Left colon (tissue), 2 donors: ENCODE data around the gene TMEM143. TPM values are rescaled to one million over a fixed set of nuclear protein-coding genes. Genes with fewer than 3 reads are reported as not detected.
A peak's percentile ranks its signal among the peaks of the same experiment; 100 is the strongest.
"Not testable (repeated sequence)": the region's sequence is repeated elsewhere in the genome, so short reads cannot be mapped to it uniquely, and the experiment has no call there.

Source experiments
- ATAC-seq: fragments of 200-7000 bp; cut with Tn5 transposase; one replicate; pipeline ENCODE4 v1.9.1; 2020; ENCODE audit warnings: mild to moderate bottlenecking, moderate library complexity
- DNase-seq, 2 donors: peaks; one replicate each; pipeline ENCODE4 v3.0.0-alpha.2; 2020
- intact Hi-C, 2 donors: fragments of 100-400 bp; cut with DNase I in 1 of 2; cut with micrococcal nuclease in 1 of 2; formaldehyde crosslinking; loops; one replicate each; pipeline versions ENCODE4 v1.11.2 to v1.14.0; 2022; cut with DNase I, micrococcal nuclease
- total RNA-seq, 2 donors: library from RNA; stranded (reverse); fragmentation: NEBNext Ultra II Directional; extraction: Animal tissue kit (Norgen Biotek cat#: 25700); gene quantifications; one replicate each; pipeline ENCODE4 v1.2.1, GENCODE V29; 2021
- donor health status: DM: no; HTN: no; CAD: no.
- donor health status: DM: yes; HTN: yes; CAD: no.

TMEM143 gene
- total RNA-seq, 2 donors from 2014 or later = 12.5 to 18.4 TPM

DNA sequence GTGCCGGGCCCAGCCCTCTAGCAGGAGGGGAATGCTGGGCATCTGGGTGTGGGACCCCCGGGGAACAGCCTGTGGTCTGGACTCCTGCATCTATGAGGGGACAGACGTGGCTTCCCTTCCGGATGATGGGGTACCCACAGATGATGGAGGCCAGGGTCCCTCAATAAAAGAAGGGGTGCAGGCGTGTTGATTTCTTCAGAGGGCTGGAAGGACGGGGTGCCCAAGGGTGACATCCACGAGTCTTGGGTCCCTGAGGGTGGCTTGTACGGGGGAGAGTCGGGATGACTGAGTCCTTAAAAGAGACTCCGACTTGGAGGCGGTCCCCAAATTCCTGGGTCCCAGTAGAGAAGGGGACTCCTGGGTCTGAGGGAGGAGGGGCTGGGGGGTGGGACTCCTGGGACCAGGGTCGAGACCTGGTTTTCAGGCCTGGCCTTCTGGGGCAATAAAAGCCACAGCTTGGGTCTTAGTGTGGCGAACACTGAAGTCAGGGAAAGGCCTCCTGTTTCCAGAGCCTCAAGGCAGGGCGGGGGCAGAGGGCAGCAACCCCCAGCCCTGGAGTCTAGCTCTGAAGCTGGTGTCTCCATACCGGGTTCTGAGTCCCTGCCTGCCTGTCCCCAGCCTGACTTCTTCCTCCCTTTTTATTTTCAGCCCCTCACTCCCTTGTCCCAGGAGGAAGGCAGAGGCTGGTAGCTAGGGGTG is 29.3 kb upstream of the TMEM143 start:
- ATAC-seq (no peak), DNase-seq (no peak)
- intact Hi-C loops = no loop called here

DNA sequence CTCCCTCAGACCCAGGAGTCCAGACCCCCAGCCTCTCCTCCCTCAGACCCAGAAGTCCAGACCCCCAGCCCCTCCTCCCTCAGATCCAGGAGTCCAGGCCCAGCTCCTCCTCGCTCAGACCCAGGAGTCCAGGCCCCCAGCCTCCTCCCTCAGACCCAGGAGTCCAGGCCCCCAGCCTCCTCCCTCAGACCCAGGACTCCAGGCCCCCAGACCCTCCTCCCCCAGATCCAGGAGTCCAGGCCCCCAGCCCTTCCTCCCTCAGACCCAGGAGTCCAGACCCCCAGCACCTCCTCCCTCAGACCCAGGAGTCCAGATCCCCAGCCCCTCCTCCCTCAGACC is 28.2 kb upstream of the TMEM143 start:
- intact Hi-C loops, ATAC-seq, DNase-seq: not testable (repeated sequence)

DNA sequence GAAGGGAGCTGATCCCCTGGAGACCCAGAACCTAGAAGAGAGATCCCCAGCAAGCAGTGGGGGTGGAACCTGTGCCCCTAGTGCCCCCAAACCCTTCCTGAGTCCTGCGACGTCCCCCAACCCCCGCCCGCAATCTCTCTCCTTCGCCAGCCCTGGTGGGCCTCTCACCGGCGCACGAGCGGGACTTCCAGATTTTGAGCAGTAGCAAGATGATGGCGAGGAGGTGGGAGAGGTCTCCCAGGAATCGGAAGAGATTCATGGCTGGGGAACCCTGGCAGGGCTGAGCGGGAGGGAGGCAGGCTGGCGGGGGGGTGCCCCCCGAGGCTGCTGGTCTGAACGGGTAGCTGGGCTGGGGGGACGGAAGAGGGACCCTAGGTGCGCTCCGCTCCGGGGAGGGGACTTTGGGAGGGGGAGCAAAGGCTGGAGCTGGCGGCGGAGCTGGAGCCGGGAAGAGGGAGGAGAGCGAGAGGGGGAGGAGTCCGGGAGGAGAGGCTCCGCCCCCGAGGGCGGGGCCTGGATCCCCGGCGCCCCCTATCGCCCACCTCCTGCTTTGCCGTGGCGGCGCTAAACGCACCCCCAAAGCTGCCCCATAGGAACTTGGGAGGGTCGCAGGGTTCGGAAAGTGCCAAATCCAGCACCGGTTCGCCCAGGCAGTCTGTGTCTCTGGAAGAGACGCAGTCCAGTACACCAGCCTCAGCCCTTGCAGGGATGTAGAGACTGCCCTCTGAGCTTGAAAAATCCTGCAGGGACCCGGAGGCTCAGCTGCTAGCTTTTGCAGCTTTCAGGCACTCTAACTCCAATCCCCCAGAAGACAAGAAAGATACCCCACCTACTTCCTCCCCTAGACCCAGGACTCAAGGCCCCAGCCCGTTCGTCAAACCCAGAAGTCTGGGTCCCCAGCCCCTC is 27.6 kb upstream of the TMEM143 start, which contains the start of gene KDELR1:
Gene KDELR1 (minus strand): TSS at position 452 of the 906 bp plus-strand sequence. CDS start 193 bp downstream, at position 259.
- ATAC-seq (peak; percentile 89), DNase-seq (peak; percentile 77 to 79)
- intact Hi-C loops = no loop called here

DNA sequence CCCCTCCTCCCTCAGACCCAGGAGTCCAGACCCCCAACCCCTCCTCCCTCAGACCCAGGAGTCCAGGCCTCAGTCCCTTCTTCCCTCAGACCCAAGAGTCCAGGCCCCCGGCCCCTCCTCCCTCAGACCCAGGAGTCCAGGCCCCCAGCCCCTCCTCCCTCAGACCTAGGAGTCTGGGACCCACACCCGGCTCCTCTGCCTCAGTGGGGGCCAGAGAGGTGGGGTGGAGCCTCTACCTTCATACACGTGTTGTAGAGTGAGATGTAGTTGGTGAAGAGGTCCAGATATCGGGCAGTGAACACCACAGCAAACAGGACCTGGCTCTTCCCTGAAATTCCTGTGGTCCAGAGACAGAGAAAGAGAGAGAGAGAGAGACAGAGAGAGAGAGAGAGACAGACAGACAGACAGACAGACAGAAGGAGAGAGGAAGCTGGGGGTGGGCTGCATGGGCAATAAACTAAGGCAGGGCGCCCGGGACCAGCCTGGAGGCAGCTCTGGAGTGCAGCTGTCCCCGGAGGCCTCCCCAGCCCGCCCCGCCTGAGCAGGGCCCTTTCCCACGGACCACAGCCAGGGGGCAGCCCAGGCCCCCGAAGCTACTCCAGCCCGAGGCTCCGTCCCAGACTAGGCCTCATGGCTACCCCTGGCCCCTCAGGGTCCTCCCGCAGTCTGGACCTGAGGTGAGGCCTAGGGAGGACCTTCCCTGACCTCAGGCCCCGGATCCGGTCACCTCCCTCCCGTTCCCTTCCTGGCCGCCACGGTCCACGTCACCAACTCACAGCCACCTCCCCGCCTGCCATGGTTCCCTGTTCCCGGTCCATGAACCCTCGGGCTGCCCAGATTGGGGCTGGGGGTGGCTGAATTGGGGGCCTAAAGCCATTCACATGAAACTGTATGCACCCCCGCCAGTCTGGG is 26.7 kb upstream of the TMEM143 start:
- ATAC-seq = peak; percentile 78
- intact Hi-C loops = no loop called here
- DNase-seq = peak; percentile 64 to 75

DNA sequence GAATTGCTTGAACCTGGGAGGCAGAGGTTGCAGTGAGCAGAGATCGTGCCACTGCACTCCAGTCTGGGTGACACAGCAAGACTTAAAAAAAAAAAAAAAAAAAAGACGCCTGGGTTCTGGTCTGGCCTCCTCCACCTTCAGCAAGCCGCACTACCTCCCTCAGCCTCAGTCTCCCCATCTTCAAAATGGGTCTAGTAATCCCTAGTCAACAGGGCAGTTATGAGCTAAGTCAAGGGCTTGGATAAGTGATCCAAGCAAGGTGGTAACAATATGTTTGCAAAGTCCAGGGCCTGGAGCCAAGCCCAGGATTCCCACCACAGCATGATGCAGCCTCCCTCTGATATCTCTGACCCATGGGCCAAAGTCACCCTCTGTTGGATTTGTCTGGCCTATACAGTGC is 23.2 kb upstream of the TMEM143 start:
- ATAC-seq = no peak
- intact Hi-C loops = no loop called here
- DNase-seq = no peak

DNA sequence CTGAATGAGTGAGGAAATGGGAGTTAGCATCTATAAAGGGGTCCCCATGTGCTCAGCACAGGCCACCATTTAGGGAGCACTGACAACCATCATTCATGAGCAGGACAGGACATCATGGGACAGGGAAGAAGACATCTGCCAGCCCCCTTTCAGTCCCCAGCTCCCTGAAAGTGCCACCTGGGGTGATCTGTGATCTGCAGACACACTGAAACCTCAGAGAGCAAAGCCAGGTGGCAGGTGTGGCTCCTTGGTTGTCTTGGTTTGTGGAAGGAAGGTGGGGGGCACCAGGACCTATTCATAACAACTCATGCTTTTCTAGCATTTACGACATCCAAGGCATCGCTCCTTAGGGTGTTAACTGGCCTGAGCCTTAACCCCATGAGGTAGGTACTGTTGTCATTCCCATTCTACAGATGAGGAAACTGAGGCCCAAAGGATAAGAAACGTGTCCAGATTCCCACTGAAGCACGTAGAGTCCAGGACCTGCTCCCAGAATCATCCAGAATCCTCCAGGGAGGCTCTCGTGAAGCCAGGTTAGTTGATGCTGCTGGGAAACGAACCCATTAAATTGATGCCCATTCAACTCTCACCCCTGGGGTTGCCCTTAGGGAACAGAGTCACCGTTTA is 21.8 kb upstream of the TMEM143 start:
- no peak for ATAC-seq
- intact Hi-C loops = no loop called here
- DNase-seq = no peak

DNA sequence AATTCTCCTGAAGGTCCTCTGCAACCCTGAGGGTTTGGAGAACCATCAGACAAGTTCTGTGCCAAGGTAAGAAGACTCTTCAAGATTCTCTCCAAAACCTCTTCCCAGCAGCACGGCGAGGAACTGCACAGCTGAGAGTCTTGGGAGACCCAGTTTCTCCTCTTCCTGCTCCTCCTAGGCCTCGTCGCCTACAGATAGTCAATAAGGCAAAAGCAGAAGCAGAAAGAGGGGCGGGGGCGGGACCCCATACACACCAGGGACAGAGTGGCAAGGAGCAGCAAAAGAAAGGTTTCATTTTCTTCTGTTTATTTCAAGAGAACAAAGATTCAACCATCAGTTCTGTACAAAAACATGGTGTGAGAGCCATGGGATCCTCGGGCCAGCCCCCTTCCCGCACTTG is 18.5 kb upstream of the TMEM143 start:
- DNase-seq (no peak), ATAC-seq (no peak)
- intact Hi-C loops = no loop called here

DNA sequence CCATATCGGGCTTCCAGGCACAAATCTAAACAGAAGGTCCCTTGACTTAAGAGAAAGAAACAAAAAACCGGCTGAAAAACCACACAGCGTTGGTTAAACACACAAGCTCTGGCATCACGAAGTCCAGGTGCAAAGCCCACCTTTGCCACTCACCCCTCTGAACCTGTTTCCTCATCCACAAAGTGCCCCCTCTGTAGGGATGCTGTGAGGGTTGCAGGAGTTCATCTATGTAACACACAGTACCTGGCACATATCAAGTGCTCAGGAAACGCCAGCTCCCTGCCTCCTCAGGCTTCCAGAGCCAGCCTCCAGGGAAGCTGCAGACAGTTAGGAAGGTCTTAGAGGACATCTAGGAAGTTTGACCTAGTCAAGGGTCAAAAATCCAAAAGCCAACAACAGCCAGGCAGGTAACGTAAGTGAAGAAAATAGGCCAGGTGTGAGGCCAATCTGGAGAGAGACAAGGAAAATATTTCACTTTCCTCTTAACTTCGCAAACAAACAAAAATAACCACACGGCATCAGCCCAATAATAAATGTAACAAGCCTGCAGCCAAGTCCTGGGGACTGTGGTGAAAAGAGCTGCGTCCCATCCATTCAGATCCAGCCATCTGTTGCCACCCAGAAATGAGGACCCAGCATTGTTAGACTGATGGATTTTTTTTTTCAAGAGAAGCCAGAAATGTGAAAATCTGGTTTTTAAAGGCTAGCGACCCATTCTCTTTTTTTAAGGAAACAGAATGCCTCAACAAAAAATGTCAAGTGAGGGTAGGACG is 17.6 kb upstream of the TMEM143 start:
- intact Hi-C loops = no loop called here
- ATAC-seq = no peak
- no peak for DNase-seq

DNA sequence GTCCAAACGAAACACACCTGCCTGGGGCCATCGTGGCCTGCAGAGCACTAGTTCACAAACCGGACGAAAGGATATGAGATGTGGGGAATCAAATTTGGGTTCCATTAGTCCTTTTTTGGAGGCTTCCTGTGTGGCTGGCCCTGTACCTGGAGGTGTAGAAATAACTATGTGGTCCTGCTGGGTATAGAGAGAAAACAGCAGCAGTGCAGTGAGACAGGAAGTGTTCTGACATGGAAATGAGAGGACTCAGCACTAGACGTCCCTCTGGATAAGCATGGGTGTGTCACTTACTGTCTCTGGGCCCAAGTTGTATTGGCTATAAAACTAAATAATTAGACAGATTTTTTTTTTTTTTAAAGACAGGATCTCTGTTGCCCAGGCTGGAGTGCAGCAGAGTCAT is 15.3 kb upstream of the TMEM143 start:
- intact Hi-C loops = no loop called here
- ATAC-seq (peak; percentile 96), DNase-seq (no peak)

DNA sequence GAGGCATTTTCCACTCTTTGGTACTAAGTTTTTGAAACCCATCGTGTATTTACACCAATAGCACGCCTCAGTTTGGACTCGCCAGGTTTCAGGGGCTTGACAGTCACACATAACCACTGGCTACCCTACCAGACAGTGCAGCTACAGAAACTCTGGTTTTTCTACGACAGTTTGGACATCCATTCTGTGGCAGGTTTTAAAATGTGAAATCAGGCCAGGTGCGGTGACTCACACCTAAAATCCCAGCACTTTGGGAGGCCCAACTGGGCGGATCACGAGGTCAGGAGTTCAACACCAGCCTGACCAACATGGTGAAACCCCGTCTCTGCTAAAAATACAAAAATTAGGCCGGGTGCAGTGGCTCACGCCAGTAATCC is 14.4 kb upstream of the TMEM143 start:
- ATAC-seq (no peak), DNase-seq (no peak)
- intact Hi-C loops = no loop called here

DNA sequence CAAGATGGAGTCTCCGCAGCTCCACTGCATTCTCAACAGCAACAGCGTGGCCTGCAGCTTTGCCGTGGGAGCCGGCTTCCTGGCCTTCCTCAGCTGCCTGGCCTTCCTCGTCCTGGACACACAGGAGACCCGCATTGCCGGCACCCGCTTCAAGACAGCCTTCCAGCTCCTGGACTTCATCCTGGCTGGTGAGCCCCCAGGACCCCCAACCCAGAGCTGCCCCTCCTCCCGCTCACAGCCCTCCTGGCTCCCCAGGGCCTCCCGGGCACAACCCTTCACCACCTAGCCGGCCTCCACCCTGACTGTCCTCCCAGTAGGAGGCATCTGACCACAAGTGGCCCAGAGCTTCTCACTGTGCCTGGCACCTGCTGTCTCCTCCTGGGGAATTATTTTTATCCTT is 9.8 kb upstream of the TMEM143 start:
- intact Hi-C loops = no loop called here
- no peak for DNase-seq
- ATAC-seq = no peak

DNA sequence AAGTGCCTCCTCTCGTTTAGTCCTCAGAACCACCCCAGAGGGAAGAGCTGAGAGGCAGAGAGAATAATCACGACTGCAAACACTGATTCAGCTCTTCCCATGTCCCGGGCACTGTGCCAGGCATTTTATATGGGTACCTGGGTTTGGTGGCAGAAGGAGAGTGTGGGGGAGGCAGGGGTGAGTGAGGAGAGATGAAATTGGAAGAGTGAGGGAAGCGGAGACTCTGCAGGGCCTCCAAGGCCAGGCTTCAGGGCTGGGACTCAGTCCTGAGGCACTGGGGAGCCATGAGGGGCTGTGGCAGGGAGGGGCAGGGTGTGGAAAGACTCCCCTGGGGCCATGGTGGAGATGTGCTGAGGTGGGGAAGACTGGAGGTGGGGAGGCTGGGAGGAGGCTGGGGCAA is 9.2 kb upstream of the TMEM143 start:
- intact Hi-C loops = no loop called here
- ATAC-seq (peak; percentile 36), DNase-seq (peak; percentile 61 to 77)

DNA sequence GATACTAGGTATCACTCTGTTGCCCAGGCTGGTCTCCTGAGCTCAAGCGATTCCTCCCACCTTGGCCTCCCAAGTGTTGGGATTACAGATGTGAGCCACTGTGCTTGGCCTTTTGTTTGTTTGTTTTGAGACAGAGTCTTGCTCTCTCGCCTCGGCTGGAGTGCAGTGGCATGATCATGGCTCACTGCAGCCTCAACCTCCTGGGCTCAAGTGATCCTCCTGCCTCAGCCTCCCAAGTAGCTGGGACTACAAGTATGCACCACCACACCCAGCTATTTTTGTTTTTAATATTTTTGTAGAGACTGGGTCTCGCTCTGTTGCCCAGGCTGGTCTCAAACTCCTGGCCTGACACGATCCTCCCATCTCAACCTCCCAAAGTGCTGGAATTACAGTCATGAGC is 8.0 kb upstream of the TMEM143 start:
- ATAC-seq, DNase-seq, intact Hi-C loops: not testable (repeated sequence)

DNA sequence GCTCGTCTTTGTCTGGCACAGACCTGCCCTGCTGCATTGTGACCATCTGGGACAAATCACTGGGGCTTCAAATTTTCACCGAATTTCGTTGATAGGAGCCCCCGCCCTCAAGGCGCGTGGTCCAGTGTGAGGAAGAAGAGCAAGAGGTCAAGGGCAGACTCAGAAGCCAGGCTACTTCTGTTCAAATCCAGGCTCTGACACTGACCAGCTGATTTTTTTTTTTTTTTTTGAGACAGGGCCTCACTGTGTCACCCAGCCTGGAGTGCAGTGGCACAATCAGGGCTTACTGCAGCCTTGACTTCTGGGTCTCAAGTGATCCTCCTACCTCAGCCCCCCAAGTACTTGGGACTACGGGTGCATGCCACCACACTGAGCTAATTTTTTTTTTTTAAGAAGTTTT is 7.6 kb upstream of the TMEM143 start:
- intact Hi-C loops = no loop called here
- ATAC-seq (no peak), DNase-seq (no peak)

DNA sequence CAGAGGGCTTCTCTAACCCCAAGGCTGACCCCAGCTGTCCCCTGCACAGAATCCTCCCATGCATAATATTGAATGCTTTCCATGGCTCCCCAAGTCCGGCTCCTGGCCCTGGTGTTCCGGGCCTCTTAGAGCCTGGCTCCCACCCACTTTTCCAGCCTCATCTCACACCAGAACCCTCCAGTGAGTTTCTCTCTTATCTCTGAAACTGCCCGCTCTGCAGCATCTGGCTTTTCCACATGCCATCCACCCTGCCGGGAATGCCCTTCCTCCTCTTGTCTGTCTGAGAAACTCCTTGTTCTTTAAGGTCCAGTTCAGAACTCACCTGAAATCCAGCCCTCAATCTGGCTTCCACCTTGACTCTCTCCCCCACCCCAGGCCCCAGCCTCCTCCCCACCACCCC is 7.2 kb upstream of the TMEM143 start:
- DNase-seq = no peak
- intact Hi-C loops = no loop called here

DNA sequence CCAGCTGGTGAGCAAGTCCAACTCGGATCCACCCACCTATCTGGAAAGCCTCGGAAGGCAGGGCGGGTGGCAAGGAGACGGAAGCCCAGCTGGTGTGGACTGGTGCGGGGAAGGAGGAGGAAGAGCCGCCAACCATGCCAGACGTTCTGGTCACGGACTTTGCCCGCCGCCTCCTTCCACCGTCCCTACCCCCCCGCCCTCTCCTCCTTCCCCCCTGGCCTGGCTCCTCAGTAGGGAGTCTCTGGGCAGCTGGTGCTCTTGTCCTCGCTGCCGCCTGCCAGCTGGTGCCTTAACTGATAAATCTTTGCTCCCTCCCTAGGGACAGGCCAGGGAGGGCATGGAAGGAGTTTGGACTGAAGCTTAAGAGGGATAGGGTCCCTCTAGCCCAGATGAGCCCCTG is 5.2 kb upstream of the TMEM143 start:
- intact Hi-C loops = no loop called here
- ATAC-seq = peak; percentile 70
- peak; percentile 84 to 88 for DNase-seq

More for the DNA sequence above, 7.2 kb upstream of the TMEM143 start:
- ATAC-seq = no peak

DNA sequence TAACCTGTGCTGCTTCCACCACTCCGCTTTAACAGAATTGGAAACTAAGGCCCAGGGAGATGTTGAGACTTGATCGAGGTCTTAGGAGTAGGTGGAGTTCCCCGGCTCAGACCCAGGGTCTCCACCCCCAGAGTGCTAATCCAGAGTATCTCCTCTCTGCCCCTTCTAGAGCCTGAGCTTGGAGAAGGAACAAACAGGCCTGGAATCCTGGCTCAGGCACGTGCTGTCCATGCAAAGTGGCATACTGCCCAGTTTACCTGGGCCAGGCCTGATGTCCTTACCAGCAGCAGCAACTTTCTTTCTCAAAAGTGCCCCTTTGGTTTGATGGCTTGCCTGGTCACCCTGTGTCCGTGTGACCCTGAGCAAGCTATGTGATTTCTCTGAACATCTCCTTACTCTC is 4.1 kb upstream of the TMEM143 start:
- ATAC-seq = no peak
- intact Hi-C loops = no loop called here
- DNase-seq = no peak

DNA sequence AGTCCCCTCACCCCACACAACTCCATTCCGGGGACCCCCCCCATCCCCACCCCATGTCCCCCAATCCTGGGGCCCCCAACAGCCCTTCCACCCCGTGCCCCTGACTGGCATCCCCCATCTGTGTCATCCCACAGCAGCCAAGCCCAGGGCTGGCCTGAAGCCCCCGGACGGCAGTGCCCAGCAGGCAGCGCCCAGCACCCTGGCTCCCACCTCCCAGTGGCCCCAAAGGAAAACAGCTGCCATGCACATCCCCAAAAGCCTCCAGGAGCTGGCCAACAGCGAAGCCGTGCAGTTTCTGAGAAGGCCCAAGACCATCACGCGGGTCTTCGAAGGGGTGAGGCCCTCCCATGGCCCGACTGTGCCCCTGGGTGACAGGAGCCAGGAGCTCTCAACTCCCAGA is 1.9 kb upstream of the TMEM143 start:
- ATAC-seq (no peak), DNase-seq (no peak)
- intact Hi-C loops = no loop called here
